Cardiac septum (tissue), 1 donor: ENCODE measurements around the gene CCT3. TPM values are rescaled to one million over a fixed set of nuclear protein-coding genes. Genes with fewer than 3 reads are reported as not detected.
"Not testable (repeated sequence)": the region's sequence is repeated elsewhere in the genome, so short reads cannot be mapped to it uniquely, and the experiment has no call there.

Experiments used
- DNase-seq: peaks from one replicate; pipeline ENCODE4 v3.0.0-alpha.2; 2020; ENCODE audit warnings: low spot score
- intact Hi-C: fragments of 100-400 bp; cut with DNase I; formaldehyde crosslinking; loops from one replicate; pipeline ENCODE4 v1.14.0; 2022
- total RNA-seq: library from RNA; stranded (reverse); fragmentation: NEBNext Ultra II Directional; extraction: Animal tissue kit (Norgen Biotek cat#: 25700); gene quantifications from one replicate; pipeline ENCODE4 v1.2.1, GENCODE V29; 2021
- donor health status: DM: no; HTN: no; CAD: no.

CCT3 gene
- total RNA-seq, 1 donor from 2014 or later: 127 TPM

GRCh38 chr1:156342166-156342955 is 4.3 kb upstream of the CCT3 start:
- intact Hi-C loops: no loop called here
- no peak for DNase-seq

- no peak for DNase-seq
- intact Hi-C loops: no loop called here
Measured at GRCh38 chr1:156337888-156338179, 258 bp downstream of the CCT3 start.

GRCh38 chr1:156337052-156337887 is 822 bp downstream of the CCT3 start:
- intact Hi-C loops: no loop called here
- no peak for DNase-seq

DNA sequence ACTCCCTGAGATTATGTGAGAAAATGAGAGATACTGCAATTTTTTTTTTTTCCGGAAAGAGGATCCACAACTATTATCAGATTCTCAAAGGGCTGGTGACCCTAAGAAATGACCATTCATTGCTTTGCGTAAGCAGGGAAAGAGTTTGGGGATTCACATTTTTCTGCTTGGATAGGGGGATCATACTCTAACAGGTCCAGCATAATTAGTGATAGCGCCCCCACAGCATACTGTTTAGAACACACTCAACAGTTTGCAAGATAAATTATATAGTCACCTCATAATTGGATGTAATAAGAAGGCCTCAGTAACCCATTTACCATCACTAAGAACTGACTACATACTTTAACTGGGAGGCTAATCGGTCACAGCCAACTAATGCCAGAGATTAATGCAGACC is 1.9 kb downstream of the CCT3 start:
- DNase-seq: no peak
- intact Hi-C loops: no loop called here

DNA sequence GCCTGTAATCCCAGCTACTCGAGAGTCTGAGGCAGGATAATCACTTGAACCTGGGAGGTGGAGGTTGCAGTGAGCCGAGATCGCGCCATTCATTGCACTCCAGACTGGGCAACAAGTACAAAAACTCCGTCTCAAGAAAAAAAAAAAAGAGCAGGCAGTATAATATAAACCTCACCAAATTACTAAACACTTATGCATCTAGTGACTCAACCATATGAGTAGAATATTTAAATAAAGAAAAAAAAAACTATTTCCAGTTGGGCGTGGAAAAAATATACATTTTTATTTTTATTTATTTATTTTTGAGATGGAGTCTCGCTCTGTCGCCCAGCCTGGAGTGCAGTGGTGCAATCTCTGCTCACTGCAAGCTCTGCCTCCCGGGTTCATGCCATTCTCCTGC is 14.9 kb downstream of the CCT3 start:
- intact Hi-C loops: loop anchor here (5.0 kb wide), 1 partner anchor 56 kb away; no protein-coding TSS in a partner anchor
- DNase-seq: not testable (repeated sequence)

- no peak for DNase-seq
- intact Hi-C loops: loop anchor here (5.0 kb wide), 1 partner anchor 53 kb away; no protein-coding TSS in a partner anchor
Measured at GRCh38 chr1:156320560-156320959, 17.5 kb downstream of the CCT3 start.

GRCh38 chr1:156319664-156320063 is 18.4 kb downstream of the CCT3 start:
- no peak for DNase-seq
- intact Hi-C loops: loop anchor here (5.0 to 10.0 kb wide), 2 partner anchors 52 to 185 kb away; no protein-coding TSS in a partner anchor

GRCh38 chr1:156316909-156317308 is 21.2 kb downstream of the CCT3 start:
- DNase-seq: no peak
- intact Hi-C loops: loop anchor here (10.0 kb wide), 1 partner anchor 182 kb away; no protein-coding TSS in a partner anchor

- DNase-seq: no peak
- intact Hi-C loops: loop anchor here (10.0 kb wide), 1 partner anchor 176 kb away; no protein-coding TSS in a partner anchor
Measured at GRCh38 chr1:156310962-156311361, 27.1 kb downstream of the CCT3 start.

DNA sequence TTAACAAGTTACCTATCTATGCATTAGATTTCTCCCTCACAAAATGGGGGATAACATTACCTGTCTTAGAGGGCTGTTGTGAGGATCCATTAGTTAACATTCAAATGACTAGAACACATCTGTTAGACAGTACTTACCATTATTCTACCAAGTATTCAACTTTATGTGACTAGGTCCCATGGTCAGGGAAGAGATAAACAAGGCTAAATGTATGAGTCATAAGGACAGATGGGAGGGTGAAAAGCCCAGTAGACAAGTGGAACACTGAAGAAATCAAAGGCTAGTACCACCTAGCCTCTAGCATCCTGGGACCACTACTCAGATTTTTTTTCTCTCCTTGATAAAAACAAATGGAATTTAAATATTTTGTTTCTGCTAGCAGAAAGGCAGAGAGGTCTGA is 30.0 kb downstream of the CCT3 start:
- no peak for DNase-seq
- intact Hi-C loops: no loop called here

DNA sequence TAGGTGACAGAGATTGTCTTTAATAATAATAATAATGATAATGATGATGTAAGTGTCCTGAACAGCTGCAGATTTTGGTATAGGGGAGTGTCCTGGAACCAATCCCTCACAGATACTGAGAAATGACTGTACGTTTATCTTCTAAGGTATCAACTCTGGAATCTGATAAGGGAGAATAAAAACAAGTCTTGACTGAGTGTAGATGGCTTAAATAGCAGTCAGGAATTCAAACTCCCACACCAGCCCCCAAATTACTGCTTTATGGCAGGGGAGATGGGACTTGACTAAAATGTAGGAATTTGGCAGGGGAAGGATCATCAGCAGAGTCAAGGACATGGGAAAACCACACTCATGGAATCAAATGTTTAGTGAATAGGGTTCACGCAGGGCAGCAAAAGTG is 32.9 kb downstream of the CCT3 start:
- no peak for DNase-seq
- intact Hi-C loops: no loop called here

DNA sequence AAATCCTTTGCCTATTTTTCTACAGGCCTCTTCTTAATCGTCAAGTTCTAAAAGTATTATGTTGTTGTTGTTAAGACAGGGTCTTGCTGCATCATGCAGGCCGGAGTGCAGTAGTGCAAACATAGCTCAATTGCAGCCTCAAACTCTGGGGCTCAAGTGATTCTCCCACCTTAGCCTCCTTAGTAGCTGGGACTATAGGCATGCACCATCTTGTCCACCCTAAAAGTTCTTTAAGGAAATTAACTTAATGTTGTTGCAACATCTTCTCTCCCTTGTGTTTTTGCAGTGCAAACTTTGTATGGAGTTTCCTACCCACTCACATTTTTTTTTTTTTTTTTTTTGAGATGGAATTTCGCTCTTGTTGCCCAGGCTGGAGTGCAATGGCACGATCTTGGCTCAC is 34.9 kb downstream of the CCT3 start:
- intact Hi-C loops: no loop called here
- DNase-seq: no peak

DNA sequence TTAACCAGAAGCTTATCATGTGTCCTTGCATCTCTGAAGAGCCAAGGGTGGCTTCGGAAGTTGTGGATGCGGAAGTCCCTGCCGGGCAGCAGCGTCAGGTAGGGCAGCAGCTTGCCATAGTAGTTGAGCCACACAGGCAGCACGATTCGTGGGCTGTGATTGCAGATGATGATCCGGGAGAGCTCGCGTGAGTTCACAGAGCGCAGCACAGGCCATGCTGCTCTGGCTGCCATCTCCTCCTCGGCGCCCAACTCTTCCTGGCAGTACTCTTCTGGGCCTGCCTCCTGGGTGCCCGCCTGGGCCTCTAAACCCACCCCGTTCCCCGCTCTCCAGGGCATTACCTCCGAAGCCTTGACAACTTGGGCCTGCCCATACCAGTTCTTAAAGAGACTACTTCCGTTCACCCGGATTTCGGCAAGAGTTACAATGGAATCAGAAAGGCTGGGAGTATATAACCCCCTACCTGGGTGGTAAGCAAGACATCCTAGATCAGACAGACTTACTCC is 39.2 kb downstream of the CCT3 start, which contains the start of gene VHLL:
VHLL (minus strand) TSS at position 456 of the 506 bp plus-strand sequence; CDS start at position 338, 118 bp downstream.
- intact Hi-C loops: no loop called here
- no peak for DNase-seq

- peak; percentile 88 for DNase-seq
- intact Hi-C loops: no loop called here
Measured at GRCh38 chr1:156295391-156295947, 42.6 kb downstream of the CCT3 start, which contains the start of gene GLMP. GLMP (minus strand) TSS chr1:156295679; CDS start chr1:156295645, 34 bp downstream.

GRCh38 chr1:156293895-156294294 is 44.2 kb downstream of the CCT3 start:
- DNase-seq: no peak
- intact Hi-C loops: no loop called here

GRCh38 chr1:156293098-156293434 is 45.0 kb downstream of the CCT3 start:
- DNase-seq: no peak
- intact Hi-C loops: no loop called here

- intact Hi-C loops: no loop called here
Measured at GRCh38 chr1:156291226-156292061, 46.6 kb downstream of the CCT3 start.

GRCh38 chr1:156289857-156290256 is 48.2 kb downstream of the CCT3 start:
- intact Hi-C loops: no loop called here

More at GRCh38 chr1:156291226-156292061, 46.6 kb downstream of the CCT3 start:
- DNase-seq: peak; percentile 96

DNA sequence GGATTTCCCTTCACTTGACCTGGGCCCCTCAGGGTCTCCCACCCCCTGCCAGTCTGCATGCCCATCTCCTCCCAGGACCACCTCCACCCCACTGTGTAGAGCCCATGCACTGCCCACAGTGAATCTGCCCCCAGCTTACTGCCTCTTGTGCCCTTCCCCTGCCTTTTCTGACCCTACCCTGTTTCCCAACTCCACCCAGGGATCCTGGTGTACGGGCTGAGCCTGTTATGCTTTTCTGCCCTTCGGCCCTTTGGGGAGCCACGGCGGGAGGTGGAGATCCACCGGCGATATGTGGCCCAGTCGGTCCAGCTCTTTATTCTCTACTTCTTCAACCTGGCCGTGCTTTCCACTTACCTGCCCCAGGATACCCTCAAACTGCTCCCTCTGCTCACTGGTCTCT is 52.0 kb downstream of the CCT3 start:
- intact Hi-C loops: no loop called here
- no peak for DNase-seq

More at GRCh38 chr1:156289857-156290256, 48.2 kb downstream of the CCT3 start:
- no peak for DNase-seq
